Hindlimb muscle (tissue), 1 donor: ENCODE data around the gene RNF34. TPM values are rescaled to one million over a fixed set of nuclear protein-coding genes. Genes with fewer than 3 reads are reported as not detected.

Experiments
- DNase-seq: peaks from one replicate; pipeline ENCODE4 v3.0.0-alpha.2; 2013
- polyA plus RNA-seq: library from polyadenylated mRNA; unstranded; fragments of 120-200 nt; gene quantifications from one replicate; pipeline ENCODE4 v1.2.1, GENCODE V29; 2013; ENCODE audit not compliant: insufficient read length

The RNF34 gene
- polyA plus RNA-seq, 1 donor, result 27.6 TPM

DNA sequence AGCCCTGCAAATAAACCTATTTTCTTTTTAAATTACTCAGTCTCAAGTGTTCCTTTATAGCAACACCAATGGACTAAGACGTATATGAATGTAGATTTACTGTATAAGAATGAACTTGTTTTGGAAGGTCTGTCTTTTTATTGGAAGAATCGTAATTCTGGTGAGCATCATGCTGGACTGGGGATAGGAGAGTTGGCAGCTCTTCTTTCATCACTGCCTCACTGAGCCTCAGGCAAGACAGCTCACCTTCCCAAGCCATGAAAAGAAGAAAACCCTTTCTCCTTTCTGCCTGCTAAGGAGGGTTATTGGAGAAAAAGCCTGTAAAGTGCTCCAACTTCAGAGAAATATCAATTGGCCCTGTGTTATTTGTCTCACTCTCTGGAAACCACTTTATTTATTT is 9.1 kb upstream of the RNF34 start:
- no peak for DNase-seq

DNA sequence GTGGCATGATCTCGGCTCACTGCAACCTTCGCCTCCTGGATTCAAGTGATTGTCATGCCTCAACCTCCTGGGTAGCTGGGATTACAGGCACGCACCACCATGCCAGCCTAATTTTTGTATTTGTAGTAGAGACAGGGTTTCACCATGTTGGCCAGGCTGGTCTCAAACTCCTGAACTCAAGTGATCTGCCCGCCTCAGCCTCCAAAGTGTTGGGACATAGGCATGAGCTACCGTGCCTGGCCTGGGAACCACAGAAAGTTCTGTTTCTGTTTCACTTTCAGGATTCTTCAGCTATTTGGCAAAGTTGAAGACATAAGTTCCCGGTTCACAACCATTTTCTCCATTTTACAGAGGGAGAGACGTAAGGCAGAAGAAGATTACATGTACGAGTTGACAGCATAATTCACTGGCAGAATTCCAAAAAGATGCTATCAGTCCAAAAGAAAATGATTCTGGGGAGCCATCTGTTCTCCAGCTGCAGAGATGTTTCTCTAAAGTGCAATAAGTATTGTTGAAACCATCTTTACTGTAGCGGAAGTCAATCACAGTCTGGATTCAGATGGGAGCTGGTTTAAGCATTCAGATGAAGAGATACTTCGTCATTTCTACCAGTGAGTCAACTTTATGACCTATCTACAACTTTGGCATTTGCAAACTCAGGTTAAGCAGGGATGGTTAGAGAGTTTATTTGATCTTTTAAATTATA is 8.1 kb upstream of the RNF34 start:
- DNase-seq, result peak; percentile 18

DNA sequence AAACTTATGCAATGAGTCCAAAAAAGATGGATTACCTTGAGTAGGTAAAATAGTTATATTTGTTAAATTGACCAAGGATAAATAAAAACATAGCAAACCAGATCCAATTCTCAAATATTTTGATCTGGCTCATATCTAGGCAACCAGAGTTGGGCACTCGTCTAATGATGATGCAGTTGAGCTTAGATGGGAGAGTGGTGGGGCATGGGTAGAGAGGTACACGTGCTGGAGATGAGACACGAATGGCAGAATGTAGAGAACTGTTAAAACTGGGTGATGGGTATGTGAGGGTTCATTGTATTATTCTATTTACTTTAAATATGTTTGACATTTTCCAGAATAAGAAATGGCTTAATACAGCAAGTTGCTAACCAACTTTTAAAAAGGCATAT is 7.6 kb upstream of the RNF34 start:
- DNase-seq, result no peak

DNA sequence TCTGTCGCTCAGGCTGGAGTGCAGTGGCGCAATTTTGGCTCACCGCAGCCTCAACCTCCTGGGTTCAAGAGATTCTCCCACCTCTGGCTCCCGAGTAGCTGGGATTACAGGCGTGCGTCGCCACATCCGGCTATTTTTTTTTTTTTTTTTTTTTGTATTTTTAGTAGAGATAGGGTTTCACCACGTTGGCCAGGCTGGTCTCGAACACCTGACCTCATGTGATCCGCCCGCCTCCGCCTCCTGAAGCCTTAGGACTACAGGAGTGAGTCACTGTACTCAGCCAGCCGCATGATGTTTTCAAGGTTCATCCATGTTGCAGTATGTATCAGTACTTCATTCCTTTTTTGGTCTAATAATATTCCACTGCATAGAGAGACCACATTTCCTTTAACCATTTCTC is 2.4 kb upstream of the RNF34 start:
- no peak for DNase-seq

DNA sequence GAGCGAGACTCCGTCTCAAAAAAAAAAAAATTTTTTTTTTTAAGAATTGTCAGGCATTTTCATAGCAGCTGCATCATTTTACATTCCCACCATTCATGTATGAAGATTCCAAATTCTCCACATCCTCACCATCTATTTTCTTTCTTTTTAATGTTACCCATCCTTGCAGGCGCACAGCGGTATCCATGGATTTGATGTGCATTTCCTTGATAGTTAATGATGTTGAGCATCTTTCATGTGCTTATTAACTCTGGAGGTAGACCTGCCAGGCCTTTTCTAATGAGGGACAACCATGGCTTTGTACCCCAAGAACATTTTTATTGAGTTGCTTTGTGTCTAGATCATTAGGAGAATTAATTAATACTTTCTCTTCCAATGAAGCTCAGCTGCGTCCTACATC is 1.6 kb upstream of the RNF34 start:
- no peak for DNase-seq

DNA sequence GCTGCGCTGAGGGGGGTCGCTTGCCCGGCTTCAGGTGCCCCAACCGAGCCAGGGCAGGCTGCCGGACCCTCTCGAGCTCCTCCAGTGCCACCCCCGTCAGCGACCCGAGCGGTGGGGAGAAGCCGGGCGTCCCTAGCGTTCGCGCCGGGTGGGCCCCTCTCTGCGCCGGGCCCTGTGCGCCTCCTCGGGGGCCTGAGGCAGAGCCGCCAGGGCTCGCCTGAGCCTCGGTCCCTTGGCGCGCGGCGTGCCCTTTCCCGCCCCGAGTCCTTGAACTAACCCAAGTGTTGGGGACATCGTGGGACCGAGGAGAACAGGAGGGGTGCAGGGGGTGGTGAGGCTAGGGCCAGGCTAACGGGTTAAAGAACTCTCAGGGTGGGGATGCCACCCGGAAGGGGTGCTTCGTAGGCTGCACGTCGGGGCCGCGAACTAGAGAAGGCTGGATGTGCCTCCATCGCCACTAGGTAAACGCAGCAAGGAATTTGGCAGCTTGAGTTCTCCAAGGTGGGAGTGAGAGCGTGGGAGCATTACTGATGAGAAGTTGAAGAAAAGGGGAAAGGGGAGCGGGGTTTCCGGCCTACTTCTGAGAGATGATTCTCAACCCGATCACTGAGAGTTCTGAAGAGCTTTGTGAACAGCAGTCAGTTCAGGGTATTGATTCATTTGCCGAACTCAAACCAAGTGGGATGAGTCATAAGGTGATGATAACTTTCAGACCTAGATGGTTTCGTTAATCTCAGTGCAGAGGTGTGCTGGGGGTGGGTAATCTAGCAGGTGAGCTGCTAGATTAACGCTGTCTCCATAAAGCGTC is 618 bp downstream of the RNF34 start:
- peak; percentile 28 for DNase-seq

DNA sequence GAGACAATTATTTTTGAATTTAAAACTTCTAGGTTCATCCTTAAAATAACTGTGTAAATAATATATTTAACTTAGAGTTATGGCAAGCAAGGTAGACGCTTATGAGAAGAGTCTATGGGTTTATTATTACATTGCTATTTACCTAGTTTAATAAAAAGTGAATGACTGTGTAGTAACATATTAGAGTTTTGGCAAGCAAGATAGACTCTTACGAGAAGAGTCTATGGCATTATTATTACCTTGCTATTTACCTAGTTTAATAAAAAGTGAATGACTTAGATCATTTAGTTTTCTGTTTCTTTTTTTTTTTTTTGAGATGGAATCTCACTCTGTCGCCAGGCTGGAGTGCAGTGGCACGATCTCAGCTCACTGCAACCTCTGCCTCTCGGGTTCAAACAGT is 3.8 kb downstream of the RNF34 start:
- DNase-seq, result no peak

DNA sequence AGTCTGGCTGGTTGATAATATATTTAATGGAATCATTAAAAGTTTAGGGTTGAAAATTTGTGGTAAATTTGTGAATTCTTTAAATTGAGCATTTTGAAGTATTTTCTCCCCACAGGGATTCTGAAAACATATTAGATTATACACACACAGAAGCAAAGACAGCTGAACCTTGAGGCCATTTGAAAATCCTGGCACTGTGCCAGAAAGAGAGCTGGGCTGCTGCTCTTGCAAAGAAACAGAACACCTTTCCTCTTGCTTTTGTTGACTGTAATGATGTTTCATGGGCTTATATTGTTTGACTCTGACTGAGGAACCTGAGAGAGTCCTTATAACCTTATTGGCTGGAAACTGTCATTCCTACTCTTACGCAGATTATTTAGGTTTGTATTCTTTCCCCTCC is 4.8 kb downstream of the RNF34 start:
- DNase-seq, result peak; percentile 12

DNA sequence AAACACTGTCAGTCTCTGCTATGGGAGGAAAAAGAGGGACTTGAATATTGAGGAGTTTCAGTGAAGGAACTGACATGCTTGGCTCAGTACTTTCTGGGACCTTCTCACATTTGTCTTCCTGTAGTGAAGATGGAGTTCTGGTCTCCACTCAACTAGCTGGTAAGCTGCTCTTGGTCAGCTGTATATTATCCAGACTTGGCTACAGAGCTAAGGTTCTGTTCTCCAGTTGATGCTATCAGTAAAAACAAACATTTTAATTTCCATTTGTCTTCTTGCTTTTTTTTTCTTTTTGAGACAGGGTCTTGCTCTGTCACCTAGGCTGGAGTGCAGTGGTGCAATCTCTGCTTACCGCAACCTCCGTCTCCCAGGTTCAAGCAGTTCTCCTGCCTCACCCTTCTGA is 5.3 kb downstream of the RNF34 start:
- no peak for DNase-seq

DNA sequence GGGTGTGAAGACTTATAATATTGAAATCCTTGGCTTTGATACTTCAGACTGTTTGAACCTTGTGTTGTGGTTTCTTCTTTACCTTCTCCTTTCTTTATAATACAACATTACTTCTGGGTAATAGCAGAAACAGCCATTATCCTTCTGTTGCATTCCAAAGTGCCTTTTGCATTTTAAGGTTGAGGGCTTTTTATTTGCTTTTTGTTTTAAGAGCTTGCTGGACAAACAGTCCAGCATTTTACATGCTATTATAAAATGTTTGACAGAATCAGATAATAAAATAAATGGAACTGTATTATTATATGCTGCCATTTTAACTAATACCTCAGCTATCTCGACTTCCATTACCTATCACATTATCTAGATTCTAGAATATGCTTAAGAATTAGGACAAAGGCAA is 14.0 kb downstream of the RNF34 start:
- DNase-seq, result no peak

DNA sequence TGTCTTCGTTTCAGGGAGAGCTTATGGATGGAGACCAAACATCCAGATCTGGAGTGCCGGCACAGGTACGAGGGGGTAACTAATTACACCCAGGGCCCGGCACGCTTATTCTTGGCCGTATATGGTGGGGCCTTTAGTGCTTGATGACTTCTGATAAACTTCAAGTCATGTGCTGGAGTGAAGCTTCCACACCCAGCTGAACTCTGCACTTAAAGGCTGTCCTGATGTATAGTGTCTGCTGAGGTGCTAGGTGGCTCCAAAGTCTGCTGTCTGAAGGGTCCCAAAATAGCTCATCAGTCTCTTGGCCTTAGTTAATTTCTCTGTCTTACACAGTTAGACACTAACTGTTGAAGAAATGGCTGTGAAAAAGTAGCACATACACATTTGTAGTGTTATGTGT is 17.9 kb downstream of the RNF34 start:
- DNase-seq, result no peak

DNA sequence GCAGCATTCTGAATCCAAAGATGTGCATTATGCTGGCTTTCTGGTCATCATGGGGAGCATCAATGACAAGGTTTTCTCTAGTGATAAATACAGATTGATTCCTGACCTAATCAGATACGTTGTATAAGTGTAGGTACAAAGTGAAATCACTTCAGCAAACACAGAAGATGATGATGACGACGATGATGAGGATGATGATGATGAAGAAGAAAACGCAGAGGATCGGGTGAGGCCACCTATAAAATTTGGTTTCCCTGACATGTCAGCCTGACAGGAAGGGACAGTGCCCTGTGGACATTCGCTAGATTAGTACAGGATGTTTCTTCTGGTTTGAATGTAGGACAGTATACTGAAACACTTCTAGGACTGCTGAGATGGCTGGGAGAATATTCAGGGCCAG is 20.2 kb downstream of the RNF34 start:
- DNase-seq, result no peak

DNA sequence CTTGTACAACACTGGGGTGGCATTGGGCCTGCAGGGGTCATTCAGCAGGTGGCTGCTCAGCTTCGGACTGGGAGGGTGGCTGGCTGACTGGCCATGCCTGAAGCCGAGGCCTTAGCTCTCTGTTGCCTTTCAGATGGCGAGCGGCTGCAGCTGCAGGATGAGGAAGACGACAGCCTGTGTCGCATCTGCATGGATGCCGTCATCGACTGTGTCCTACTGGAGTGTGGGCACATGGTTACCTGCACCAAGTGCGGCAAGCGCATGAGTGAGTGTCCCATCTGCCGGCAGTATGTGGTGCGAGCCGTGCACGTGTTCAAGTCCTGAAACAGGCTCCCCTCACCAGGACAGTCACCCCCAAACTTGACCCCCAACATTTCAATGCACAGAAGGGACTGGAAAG is 23.3 kb downstream of the RNF34 start:
- DNase-seq, result no peak

DNA sequence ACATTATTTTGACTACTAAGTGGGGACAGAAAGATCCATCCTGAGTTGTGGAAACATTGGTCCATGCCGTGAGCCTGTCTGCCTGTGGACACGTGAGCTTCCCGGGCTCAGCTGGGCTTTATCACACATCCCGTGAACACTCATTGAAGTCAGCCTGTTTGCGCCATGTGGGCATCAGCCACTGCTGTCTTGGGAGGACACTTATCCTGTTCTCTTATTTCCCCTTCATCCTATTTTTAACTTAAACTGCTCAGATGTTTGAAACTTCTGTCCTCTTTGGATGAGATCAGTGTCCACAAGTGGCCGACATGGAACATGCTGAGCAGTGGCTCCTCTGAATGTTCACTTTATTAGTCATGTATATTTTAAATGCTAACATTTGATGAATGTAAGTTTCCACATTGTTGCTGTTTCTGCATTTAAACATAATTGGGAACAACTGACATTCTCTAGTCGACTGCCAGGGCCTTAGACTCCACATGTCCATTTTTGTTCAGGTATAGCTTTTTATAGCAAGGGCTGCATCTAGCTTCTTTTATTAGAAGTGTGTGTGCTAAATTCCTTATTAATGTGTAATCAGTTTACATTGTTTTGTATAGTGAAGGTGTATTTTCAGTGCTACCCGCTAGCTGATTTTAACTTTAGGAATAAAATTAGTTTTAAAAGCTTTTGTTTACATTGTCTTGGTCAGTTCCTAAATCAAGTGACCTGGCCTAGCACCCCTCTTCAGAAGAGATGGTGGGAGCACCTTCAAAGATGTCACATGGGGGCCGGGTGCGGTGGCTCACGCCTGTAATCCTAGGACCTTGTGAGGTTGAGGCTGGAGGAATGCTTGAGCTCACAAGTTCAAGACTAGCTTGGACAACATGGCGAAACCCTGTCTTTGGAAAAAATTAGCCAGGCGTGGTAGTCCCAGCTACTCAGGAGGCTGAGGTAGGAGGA is 24.0 kb downstream of the RNF34 start:
- no peak for DNase-seq

DNA sequence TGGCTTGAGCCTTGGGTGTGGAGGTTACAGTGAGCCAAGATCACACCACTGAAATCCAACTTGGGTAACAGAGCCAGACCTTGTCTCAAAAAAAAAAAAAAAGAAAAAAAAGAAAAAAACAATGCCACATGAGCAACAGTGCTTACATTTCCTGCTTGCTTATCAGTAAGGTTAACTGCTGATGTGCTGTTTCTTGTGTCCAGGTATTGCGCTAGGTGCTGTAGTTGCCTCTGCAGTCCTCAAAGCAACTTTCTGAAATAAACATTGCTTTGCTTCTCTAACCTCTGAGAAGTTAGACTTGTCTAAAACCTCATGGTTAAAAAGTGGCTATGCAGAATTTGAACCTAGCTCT is 24.7 kb downstream of the RNF34 start:
- no peak for DNase-seq

DNA sequence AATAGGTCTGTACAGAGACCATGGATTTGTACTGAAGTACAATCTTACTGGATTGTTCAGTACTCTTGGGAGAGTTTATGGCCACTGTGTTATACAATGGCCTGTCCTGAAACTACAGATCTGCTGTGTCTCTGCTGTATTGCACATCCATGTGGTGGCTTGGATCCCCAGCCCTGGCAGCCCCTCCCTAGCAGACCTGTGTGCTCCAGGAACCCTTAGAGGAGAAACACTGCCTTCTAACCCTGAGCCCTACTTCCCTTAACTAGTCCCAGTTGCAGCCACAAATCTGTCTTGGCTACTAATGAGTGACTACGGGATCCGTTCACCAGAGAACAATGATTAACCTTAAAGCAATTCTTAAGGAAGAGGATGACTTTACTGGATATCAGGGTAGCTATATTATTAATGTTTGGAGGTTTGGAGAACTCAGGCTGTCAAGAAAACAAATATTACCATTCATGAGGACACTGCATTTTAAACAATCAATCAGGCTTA is 27.7 kb downstream of the RNF34 start:
- no peak for DNase-seq

DNA sequence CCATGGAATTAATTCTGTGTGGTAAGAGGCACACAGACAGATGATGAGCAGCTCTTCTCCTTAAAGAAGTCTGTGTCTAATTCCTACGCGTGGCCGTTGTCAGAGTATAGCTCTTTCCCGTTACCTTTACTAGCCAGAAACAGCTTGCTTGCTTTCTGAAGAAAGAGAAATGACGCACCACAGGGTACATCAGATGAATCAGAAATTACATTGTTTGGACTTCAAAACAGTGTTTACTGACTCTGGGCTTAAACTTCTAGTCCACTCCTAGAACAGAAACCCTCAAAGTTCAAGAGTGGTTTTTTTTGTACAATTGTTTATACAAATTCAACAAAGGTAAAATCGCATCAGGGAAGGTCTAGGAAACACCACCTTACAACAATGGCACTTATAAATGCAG is 29.0 kb downstream of the RNF34 start:
- no peak for DNase-seq

DNA sequence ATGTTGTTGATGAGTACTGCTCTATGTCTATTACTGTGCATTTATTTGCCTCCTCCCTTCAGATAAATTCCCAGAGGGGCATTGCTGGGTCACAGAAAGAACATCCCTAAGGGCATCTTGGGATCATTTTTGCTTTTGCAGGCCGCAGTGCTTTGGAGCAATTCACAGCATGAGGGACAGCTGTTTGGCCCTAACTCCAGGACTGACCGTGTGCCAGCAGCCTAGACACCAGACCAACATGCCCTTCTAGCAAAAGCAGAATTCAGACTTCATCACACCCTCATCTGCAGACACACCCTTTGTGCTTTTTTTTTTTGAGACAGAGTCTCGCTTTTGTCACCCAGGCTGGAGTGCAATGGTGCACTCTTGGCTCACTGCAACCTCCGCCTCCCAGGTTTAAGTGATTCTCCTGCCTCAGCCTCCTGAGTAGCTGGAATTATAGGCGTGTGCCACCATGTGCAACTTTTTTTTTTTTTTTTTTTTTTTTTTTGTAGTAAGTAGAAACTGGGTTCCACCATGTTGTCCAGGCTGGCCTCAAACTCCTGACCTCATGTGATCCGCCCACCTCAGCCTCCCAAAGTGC is 31.0 kb downstream of the RNF34 start:
- DNase-seq, result no peak

DNA sequence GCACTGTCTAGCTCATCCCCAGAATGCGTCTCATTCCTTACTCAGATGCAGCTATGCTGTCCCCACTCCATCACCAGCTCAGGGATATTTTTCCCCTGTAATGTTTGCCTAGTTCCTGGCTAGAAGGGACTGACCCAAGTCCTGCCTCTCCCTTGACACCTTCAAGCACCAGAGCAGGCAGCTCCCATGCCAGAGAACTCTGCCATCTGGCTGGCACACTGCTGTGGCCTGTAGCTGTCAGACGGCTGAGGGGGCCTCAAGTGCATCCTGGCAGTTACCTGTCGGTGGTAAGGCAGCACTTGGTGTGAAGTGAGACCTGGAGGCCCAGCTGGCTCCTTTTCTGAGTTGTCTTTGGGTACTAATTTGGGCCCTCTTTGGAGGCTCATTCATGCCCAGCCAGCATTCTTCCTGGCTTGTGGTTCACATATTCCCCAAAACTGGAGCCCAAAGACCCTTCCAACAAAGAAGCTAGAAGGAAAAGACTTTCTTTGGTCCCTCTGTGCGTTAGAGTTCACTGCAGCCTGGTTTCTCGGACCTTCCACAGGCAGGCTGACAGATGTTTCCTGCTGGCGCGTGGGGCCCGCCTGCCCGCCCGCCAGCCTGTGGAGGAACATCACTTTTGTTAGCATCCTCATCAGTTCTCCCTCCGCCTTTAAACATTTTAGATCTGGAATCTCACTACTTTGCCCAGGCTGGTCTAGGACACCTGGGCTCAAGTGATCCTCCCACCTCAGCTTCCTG is 33.0 kb downstream of the RNF34 start:
- DNase-seq, result no peak

DNA sequence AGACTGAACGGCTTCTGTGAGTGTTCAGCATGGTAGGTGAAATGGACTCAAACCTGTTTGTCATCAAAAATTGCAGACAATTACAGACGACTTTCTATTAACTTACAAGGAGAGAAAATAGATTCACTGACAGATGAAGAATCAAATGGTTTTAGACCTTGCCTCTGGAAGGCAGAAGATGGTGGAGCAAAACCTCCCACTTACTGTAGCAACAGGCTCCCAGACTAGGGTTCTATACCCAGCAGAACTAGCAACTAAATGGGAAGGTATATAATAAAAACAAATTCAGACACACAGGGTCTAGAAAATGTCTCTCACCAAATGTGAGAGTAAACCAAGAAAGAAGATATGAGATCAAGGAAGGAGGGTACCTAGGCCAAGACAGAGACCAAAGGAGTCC is 36.8 kb downstream of the RNF34 start:
- no peak for DNase-seq

DNA sequence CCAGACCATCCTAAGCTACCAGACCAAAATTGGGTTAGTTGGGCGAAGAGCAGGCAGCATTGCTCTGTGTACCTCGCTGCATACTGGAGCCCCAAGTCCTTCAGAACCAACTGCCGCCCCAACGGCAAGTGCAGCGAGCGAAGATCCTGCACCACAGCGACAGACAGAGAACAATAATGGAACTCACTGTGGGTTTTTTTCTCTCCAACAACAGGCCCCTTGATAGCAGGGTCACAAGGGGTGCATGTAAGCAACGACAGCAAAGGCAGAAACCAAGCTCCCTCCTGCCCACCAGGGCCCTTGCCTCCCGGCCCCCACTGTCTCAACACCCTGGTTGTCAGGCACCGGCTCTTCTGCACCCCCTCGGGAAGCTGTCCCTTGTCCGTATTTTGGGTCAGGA is 39.0 kb downstream of the RNF34 start:
- no peak for DNase-seq

DNA sequence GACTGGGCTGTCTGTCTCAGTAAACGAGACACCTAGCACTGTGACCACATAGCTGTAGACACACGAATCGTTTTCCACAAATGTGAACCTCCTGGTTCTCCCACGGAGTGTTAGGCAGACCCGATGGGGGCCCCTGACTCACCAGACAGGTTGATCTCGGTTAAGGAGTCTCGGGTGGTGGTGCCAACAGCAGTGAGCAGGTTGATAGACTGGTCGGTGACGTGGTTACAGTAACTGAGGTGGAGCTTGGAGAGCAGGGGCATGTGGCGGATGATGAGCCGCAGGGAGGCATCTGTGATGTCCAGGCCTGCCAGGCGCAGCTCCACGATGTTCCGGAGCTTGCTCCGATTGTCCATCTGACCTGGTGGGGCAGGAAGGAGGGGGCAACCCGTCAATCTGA is 39.8 kb downstream of the RNF34 start:
- no peak for DNase-seq
